Measurements from ENCODE around the gene MED31.

DNA sequence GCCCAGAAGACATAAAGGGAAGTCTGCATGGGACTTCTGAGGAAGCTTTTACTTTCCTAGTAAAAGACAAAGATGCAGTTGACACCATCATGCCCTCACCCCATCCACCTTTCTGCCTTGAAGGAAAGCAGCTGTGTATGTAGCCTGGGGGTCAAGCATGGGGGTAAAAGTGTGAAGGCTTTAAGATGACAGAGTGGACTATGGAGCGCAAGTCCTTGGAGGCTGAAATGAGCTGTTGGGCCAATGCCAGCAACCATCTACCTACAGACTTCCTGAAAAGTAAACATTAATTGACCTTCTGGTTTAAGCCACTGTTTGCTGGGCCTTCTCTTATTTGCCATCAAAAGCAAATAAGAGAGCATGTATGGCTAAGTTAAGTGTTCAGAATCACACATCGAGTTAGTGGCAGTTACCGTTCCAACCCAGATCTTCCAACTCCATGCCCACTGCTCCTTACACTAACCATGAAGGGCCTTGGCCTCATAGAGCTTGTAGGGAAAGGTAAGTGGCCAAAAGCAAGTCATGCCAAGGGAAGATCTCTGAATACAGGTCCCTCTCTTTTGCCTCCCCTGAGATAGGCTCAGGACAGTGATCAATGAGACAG is 31.8 kb upstream of the MED31 start:
- TF ChIP-seq, protein P1, sequence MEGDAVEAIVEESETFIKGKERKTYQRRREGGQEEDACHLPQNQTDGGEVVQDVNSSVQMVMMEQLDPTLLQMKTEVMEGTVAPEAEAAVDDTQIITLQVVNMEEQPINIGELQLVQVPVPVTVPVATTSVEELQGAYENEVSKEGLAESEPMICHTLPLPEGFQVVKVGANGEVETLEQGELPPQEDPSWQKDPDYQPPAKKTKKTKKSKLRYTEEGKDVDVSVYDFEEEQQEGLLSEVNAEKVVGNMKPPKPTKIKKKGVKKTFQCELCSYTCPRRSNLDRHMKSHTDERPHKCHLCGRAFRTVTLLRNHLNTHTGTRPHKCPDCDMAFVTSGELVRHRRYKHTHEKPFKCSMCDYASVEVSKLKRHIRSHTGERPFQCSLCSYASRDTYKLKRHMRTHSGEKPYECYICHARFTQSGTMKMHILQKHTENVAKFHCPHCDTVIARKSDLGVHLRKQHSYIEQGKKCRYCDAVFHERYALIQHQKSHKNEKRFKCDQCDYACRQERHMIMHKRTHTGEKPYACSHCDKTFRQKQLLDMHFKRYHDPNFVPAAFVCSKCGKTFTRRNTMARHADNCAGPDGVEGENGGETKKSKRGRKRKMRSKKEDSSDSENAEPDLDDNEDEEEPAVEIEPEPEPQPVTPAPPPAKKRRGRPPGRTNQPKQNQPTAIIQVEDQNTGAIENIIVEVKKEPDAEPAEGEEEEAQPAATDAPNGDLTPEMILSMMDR (IDR thresholded peaks at IDR 0.05): no peak
- no peak for TF ChIP-seq POLR2A (IDR thresholded peaks at IDR 0.05)

All from adrenal gland (tissue), 5 donors.